Central memory CD8-positive, alpha-beta T cell (primary cell): ENCODE results near the gene FAM171A1.

ENCODE experiments used
- ATAC-seq: fragments of 150-1000 bp; cut with Tn5 transposase; replicated peaks from 2 replicates; pipeline ENCODE4 v1.10.0; 2022; ENCODE audit warnings: mild to moderate bottlenecking, moderate FRiP score, moderate number of reproducible peaks; ENCODE audit not compliant: poor library complexity, severe bottlenecking; ENCODE audit errors: extremely low read depth
- DNase-seq, 2 donors: peaks; one replicate each; pipeline ENCODE4 v3.0.0; 2021; ENCODE audit warnings: low spot score in 2 of 2
- H3K27ac Mint-ChIP-seq: one replicate; pipeline ENCODE4 v1.8.0; 2022; ENCODE audit warnings: low read depth, mild to moderate bottlenecking, moderate library complexity, mixed read lengths
- H3K27me3 Mint-ChIP-seq: one replicate; pipeline ENCODE4 v1.8.0; 2022; ENCODE audit warnings: mixed read lengths
- H3K36me3 Mint-ChIP-seq: one replicate; pipeline ENCODE4 v1.8.0; 2022; ENCODE audit warnings: mild to moderate bottlenecking, moderate library complexity, mixed read lengths; ENCODE audit not compliant: insufficient read depth
- H3K4me1 Mint-ChIP-seq: one replicate; pipeline ENCODE4 v1.8.0; 2022; ENCODE audit warnings: mixed read lengths
- H3K4me3 Mint-ChIP-seq: one replicate; pipeline ENCODE4 v1.8.0; 2022; ENCODE audit warnings: mild to moderate bottlenecking, moderate library complexity, mixed read lengths
- H3K9me3 Mint-ChIP-seq: one replicate; pipeline ENCODE4 v1.8.0; 2022; ENCODE audit warnings: mixed read lengths

FAM171A1 gene

DNA sequence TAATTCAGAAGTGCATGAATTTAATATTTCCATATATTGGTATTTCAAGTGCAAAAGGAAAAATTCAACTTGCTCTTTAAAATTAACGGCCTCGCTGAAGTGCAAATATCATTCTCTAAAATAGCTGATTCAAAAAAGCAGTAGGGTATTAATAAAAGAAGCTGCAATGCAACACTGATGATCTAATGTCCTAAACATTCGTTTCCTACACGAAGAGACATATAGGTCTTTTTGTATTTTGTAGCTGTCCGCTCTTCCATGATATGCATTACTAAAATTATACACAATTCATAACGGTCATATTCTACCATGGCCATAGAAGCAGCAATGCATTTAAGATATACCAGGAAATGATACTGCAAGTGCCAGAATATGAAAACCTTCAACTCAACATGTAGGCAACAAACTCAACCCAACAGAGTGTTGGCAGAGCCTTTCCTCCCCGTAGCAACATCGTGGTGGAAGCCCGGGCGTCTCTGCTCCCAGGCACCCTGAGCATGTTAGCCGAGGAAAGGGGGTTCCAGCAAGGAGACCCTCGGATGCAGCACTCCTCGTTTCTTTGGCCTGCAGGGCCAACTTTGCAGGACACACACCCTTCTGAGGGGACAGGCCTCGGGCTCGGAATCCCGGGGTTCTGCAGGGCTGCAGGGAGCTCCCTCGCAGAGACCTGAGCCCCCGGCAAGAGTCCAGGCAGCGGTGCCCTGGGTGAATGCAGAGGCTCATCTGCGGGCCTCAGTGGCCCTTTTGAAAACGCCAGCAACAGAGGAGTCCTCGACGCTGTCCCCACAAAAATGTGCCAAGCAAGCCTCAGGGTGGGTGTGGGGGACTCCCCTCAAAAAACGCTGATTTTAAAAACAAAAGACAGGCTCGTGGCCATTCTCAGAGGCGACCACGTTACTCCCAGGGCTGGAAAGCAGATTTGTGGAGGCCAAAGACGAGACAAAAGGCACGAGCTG, 1.6 kb downstream of the FAM171A1 start:
- ATAC-seq (no peak), DNase-seq (no peak)
- no peak overlapping the region for H3K27ac Mint-ChIP-seq
- H3K36me3 Mint-ChIP-seq: no peaks in the 10 kb centered on the region
- no peaks in the 10 kb centered on the region for H3K9me3 Mint-ChIP-seq
- peak overlapping the region; percentile 67 for H3K4me3 Mint-ChIP-seq
- peaks cover 44% of the 10 kb centered on the region for H3K27me3 Mint-ChIP-seq
- no peaks in the 10 kb centered on the region for H3K4me1 Mint-ChIP-seq

GRCh38 chr10:15368101-15368855, 2.8 kb downstream of the FAM171A1 start:
- H3K27me3 Mint-ChIP-seq: peaks cover 44% of the 10 kb centered on the region
- H3K4me3 Mint-ChIP-seq: no peak overlapping the region
- no peak for ATAC-seq

DNA sequence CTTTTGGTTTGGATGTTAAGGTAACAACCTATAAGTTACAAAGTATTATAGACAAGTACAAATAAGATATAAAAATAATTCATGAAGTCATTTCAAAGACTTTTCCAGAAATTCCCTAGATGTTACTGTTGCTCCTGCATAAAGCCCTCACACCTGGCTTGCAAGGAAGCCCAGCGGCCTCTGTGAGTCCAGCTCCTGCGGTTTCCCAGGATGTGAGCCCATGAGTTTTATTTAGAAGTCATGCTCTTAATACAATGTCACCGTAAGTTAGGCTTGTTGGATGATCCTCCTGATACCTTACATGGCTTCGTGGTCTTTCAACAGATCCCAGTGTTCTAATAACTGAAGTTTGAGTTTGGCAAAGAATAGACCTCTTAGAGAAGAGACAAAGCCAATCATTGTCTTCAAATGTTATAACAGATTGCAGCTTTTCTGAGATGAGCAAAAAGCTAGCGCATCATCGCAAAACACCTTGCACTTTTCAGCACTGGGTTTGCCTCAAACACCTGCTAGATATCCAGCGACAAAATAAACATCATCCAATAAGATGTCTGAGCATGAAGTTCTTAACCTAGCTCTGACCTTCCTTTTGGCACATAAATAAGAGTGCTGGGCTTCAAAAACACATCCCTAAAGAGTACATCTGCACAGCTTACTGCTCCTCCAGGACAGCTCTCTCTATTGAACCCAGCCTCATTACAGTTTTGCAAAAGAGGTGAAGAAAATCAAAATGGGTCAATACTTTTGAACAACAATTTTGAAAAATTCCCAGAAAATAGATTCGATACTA, 3.6 kb downstream of the FAM171A1 start:
- Mint-ChIP-seq H3K4me1 (no peaks in the 10 kb centered on the region), H3K9me3 (no peaks in the 10 kb centered on the region), H3K27me3 (peaks cover 43% of the 10 kb centered on the region), H3K27ac (no peak overlapping the region), H3K36me3 (no peaks in the 10 kb centered on the region), H3K4me3 (no peak overlapping the region)
- DNase-seq: no peak
- no peak for ATAC-seq

More at GRCh38 chr10:15368101-15368855, 2.8 kb downstream of the FAM171A1 start:
- H3K36me3 Mint-ChIP-seq: no peaks in the 10 kb centered on the region
- no peaks in the 10 kb centered on the region for H3K4me1 Mint-ChIP-seq
- H3K27ac Mint-ChIP-seq: no peak overlapping the region
- DNase-seq: no peak
- H3K9me3 Mint-ChIP-seq: no peaks in the 10 kb centered on the region

- Mint-ChIP-seq H3K27me3 (peaks cover 39% of the 10 kb centered on the region), H3K4me1 (no peaks in the 10 kb centered on the region), H3K9me3 (no peaks in the 10 kb centered on the region), H3K36me3 (no peaks in the 10 kb centered on the region), H3K27ac (no peak overlapping the region), H3K4me3 (no peak overlapping the region)
- DNase-seq: no peak
- ATAC-seq: no peak
These were observed 5.4 kb downstream of the FAM171A1 start for GRCh38 chr10:15365692-15366091.

- DNase-seq (no peak), ATAC-seq (no peak)
- peaks cover 39% of the 10 kb centered on the region for H3K27me3 Mint-ChIP-seq
- H3K4me3 Mint-ChIP-seq: no peak overlapping the region
- no peak overlapping the region for H3K27ac Mint-ChIP-seq
- no peaks in the 10 kb centered on the region for H3K36me3 Mint-ChIP-seq
- H3K9me3 Mint-ChIP-seq: no peaks in the 10 kb centered on the region
- no peaks in the 10 kb centered on the region for H3K4me1 Mint-ChIP-seq
These were observed 7.1 kb downstream of the FAM171A1 start for GRCh38 chr10:15364001-15364400.

GRCh38 chr10:15363031-15363430, 8.1 kb downstream of the FAM171A1 start:
- Mint-ChIP-seq H3K36me3 (no peaks in the 10 kb centered on the region), H3K4me1 (no peaks in the 10 kb centered on the region), H3K9me3 (no peaks in the 10 kb centered on the region), H3K4me3 (no peak overlapping the region), H3K27me3 (peaks cover 39% of the 10 kb centered on the region), H3K27ac (no peak overlapping the region)
- ATAC-seq (no peak), DNase-seq (no peak)

DNA sequence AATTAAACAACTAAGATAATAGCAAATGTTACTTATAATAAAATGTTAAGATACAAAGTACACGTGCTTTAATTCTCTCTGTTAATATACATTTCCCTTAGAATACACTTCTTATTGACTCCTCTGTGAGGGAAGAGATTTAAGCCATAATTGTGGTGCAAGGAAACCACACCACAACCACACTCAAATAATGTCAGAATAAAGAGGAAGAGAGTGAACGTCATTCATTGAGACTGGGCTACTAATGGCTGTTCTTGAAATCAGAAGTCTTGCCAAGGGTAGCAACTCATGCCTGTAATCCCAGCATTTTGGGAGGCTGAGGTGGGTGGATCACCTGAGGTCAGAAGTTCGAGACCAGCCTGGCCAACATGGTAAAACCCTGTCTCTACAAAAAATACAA, 10.0 kb downstream of the FAM171A1 start:
- peak; percentile 43 for ATAC-seq
- no peaks in the 10 kb centered on the region for H3K4me1 Mint-ChIP-seq
- H3K27ac Mint-ChIP-seq: no peak overlapping the region
- DNase-seq: no peak
- H3K4me3 Mint-ChIP-seq: no peak overlapping the region
- peaks cover 46% of the 10 kb centered on the region for H3K27me3 Mint-ChIP-seq
- no peaks in the 10 kb centered on the region for H3K36me3 Mint-ChIP-seq
- H3K9me3 Mint-ChIP-seq: no peaks in the 10 kb centered on the region

DNA sequence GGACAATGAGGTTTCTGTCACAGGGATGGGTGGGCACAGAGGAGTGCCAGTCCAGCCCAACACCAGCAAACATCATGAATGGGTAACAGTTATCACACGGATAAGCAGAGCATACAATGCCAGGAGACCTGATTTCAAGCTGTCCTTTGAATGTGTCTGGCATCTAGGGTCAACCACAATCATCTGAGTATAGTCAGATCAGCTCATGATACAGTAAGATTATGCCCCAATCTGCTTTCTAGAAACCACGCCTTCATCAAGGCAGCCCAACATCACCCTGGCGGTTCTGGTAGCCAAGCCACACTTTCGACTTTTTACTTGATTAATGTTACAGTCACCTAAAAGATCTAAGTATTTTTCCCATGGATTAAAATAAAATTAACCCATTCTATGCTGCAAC, 10.5 kb downstream of the FAM171A1 start:
- Mint-ChIP-seq H3K4me3 (no peak overlapping the region), H3K36me3 (no peaks in the 10 kb centered on the region), H3K4me1 (no peaks in the 10 kb centered on the region), H3K27me3 (peaks cover 48% of the 10 kb centered on the region), H3K27ac (no peak overlapping the region), H3K9me3 (no peaks in the 10 kb centered on the region)
- DNase-seq (no peak), ATAC-seq (no peak)

DNA sequence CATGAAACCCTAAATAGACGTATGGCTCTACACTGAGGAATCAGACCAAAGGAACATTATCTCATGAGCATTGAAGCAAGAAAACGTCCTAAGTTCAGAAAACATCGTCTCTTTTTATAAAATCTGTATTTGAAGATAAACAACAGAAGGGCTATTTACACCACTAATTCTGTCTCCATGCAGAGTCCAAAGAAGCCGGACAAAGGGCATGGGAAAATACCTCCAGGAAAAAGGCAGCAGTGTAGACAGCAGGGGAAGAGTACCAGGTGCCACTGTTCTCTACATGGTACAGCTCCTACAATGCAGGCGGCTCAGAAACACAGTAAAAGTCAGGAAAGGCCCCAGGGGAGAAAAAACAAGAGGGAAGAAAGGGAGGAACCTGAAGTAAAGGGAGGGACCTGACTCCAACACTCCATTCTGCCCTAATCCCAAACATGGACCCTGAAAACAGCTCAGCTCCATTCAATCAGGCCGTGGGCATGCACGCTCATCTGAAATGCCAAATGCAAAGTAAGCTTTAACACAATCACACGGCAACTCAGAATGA, 17.5 kb downstream of the FAM171A1 start:
- H3K27ac Mint-ChIP-seq: no peak overlapping the region
- H3K9me3 Mint-ChIP-seq: no peaks in the 10 kb centered on the region
- peaks cover 57% of the 10 kb centered on the region for H3K27me3 Mint-ChIP-seq
- no peak overlapping the region for H3K4me3 Mint-ChIP-seq
- no peak for ATAC-seq
- no peaks in the 10 kb centered on the region for H3K36me3 Mint-ChIP-seq
- no peaks in the 10 kb centered on the region for H3K4me1 Mint-ChIP-seq
- DNase-seq: no peak

DNA sequence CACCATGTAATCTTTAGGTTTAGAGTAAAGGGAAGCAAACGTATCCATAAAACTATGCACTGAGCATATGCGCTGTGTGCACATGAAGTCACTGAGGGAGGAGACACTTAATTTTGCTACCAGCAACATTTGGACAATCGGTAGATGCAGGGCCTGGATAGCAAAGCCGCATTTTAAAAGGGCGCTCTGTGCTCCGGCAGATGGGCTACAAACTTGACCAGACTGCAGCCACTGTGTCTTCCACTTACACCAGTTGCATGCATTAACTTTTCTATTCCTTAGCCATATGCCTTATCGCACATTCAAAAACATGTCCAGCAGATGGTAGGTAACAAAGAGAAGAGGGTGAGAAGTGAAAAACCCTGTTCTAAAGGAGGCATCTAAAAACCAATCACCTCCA, 18.3 kb downstream of the FAM171A1 start:
- Mint-ChIP-seq H3K9me3 (no peaks in the 10 kb centered on the region), H3K27ac (no peak overlapping the region), H3K36me3 (no peaks in the 10 kb centered on the region), H3K27me3 (peaks cover 59% of the 10 kb centered on the region), H3K4me1 (no peaks in the 10 kb centered on the region), H3K4me3 (no peak overlapping the region)
- DNase-seq: no peak
- no peak for ATAC-seq

GRCh38 chr10:15352201-15352600, 18.9 kb downstream of the FAM171A1 start:
- Mint-ChIP-seq H3K27me3 (peaks cover 59% of the 10 kb centered on the region), H3K9me3 (no peaks in the 10 kb centered on the region), H3K27ac (no peak overlapping the region), H3K4me1 (no peaks in the 10 kb centered on the region), H3K4me3 (no peak overlapping the region), H3K36me3 (no peaks in the 10 kb centered on the region)
- DNase-seq (no peak), ATAC-seq (no peak)

DNA sequence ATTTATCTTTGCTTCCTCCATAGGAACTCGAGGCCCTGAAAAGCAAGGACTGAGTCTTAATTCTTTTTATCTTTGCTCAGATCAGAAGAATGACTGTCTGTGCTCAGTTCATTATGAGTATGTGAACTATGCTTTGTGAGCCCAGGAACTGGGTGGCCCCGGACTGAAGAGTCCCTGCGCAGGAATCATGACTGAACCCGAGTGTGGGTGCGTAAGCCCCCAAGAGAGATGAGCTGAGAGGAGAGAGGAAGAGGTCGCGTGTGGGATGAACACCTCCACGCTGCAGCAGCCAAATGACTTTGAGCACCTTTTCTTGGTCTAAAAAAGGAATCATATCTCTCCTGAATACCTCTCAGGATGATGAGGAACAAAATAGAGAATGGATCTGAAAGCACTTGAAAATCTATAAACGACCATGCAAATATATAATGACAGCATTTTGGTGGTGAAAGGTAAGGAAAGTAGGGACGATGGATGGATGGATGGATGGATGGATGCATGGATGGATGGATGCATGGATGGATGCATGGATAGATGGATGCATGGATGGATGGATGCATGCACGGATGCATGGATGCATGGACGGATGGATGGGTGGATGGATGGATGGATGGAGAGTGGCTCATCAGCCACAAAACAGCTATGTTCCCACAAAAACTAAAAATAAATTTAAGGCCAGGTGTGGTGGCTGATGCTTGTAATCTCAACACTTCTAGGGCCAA, 19.8 kb downstream of the FAM171A1 start:
- no peaks in the 10 kb centered on the region for H3K9me3 Mint-ChIP-seq
- H3K4me1 Mint-ChIP-seq: no peaks in the 10 kb centered on the region
- peak overlapping the region; percentile 3 for H3K27ac Mint-ChIP-seq
- peaks cover 58% of the 10 kb centered on the region for H3K27me3 Mint-ChIP-seq
- no peaks in the 10 kb centered on the region for H3K36me3 Mint-ChIP-seq
- ATAC-seq (no peak), DNase-seq (no peak)
- H3K4me3 Mint-ChIP-seq: no peak overlapping the region
